Liver (tissue), 9 donors: ENCODE measurements around the gene HEATR5A. TPM values are rescaled to one million over a fixed set of nuclear protein-coding genes. Genes with fewer than 3 reads are reported as not detected.

Experiments
- DNase-seq: peaks from one replicate; pipeline ENCODE4 v3.0.0-alpha.2; 2017; ENCODE audit warnings: low spot score
- H3K27ac ChIP-seq, 2 donors: one replicate each; pipeline ENCODE4 v1.7.0; 2013; ENCODE audit warnings: inconsistent platforms in 2 of 2, low read length in 2 of 2, control low read depth in 1 of 2, low read depth in 1 of 2, mild to moderate bottlenecking in 1 of 2
- H3K27me3 ChIP-seq, 4 donors: one replicate each; pipeline versions ENCODE4 v1.6.1 to v1.7.0; 2013; ENCODE audit warnings: low read length in 3 of 4, inconsistent platforms in 1 of 4, mild to moderate bottlenecking in 1 of 4, moderate library complexity in 1 of 4; ENCODE audit not compliant: control insufficient read depth in 4 of 4, insufficient read depth in 4 of 4
- H3K36me3 ChIP-seq, 4 donors: one replicate each; pipeline versions ENCODE4 v1.6.1 to v1.7.0; 2013; ENCODE audit warnings: low read length in 3 of 4, mild to moderate bottlenecking in 3 of 4, low read depth in 1 of 4, moderate library complexity in 1 of 4; ENCODE audit not compliant: control insufficient read depth in 4 of 4, insufficient read depth in 3 of 4
- H3K4me1 ChIP-seq, 4 donors: one replicate each; pipeline versions ENCODE4 v1.6.1 to v1.7.0; 2013; ENCODE audit warnings: low read length in 3 of 4, mild to moderate bottlenecking in 3 of 4, moderate library complexity in 1 of 4; ENCODE audit not compliant: control insufficient read depth in 4 of 4, insufficient read depth in 4 of 4
- H3K4me3 ChIP-seq, 3 donors: one replicate each; pipeline versions ENCODE4 v1.6.1 to v1.7.0; 2013; ENCODE audit warnings: low read length in 3 of 3, control low read depth in 1 of 3, low read depth in 1 of 3, mild to moderate bottlenecking in 1 of 3
- H3K9ac ChIP-seq, 2 donors: one replicate each; pipeline ENCODE4 v1.7.0; 2013; ENCODE audit warnings: low read length in 2 of 2, mild to moderate bottlenecking in 2 of 2, moderate library complexity in 2 of 2, control low read depth in 1 of 2, low read depth in 1 of 2
- H3K9me3 ChIP-seq, 4 donors: one replicate each; pipeline versions ENCODE4 v1.6.1 to v1.7.0; 2013; ENCODE audit warnings: low read length in 3 of 4; ENCODE audit not compliant: control insufficient read depth in 4 of 4
- EGR1 ChIP-seq, 2 donors: IDR thresholded peaks; 2 replicates each; pipeline ENCODE4 v1.6.1; 2016 to 2018; ENCODE audit warnings: antibody characterized with exemption in 2 of 2, low read depth in 2 of 2
- FOXA1 ChIP-seq: IDR thresholded peaks from 2 replicates; pipeline ENCODE4 v1.6.1; 2016; ENCODE audit warnings: antibody characterized with exemption
- FOXA2 ChIP-seq: IDR thresholded peaks from 2 replicates; pipeline ENCODE4 v1.6.1; 2016; ENCODE audit warnings: antibody characterized with exemption
- GABPA ChIP-seq, 2 donors: IDR thresholded peaks in 1 of 2; conservative IDR thresholded peaks in 1 of 2; 2 replicates each; pipeline ENCODE4 v1.6.1; 2016; ENCODE audit warnings: antibody characterized with exemption in 2 of 2, mild to moderate bottlenecking in 1 of 2, moderate library complexity in 1 of 2
- HNF4A ChIP-seq, 2 donors: conservative IDR thresholded peaks; 2 replicates each; pipeline ENCODE4 v1.6.1; 2016; ENCODE audit warnings: antibody characterized with exemption in 2 of 2, mild to moderate bottlenecking in 2 of 2
- HNF4G ChIP-seq: IDR thresholded peaks from 2 replicates; pipeline ENCODE4 v1.6.1; 2016; ENCODE audit warnings: antibody characterized with exemption
- JUND ChIP-seq, 2 donors: IDR thresholded peaks; 2 replicates each; pipeline ENCODE4 v1.6.1; 2016; ENCODE audit warnings: antibody characterized with exemption in 2 of 2
- MAX ChIP-seq: IDR thresholded peaks from 2 replicates; pipeline ENCODE4 v1.6.1; 2016; ENCODE audit warnings: antibody characterized with exemption
- NR2F2 ChIP-seq: IDR thresholded peaks from 2 replicates; pipeline ENCODE4 v1.6.1; 2016; ENCODE audit warnings: antibody characterized with exemption
- RAD21 ChIP-seq, 2 donors: IDR thresholded peaks; 2 replicates each; pipeline ENCODE4 v1.6.1; 2016; ENCODE audit warnings: antibody characterized with exemption in 2 of 2, mild to moderate bottlenecking in 2 of 2
- RXRA ChIP-seq, 2 donors: IDR thresholded peaks; 2 replicates each; pipeline ENCODE4 v1.6.1; 2017 to 2018; ENCODE audit warnings: antibody characterized with exemption in 2 of 2, mild to moderate bottlenecking in 1 of 2
- SP1 ChIP-seq: IDR thresholded peaks from 2 replicates; pipeline ENCODE4 v1.6.1; 2018; ENCODE audit warnings: antibody characterized with exemption, mild to moderate bottlenecking
- TAF1 ChIP-seq: conservative IDR thresholded peaks from 2 replicates; pipeline ENCODE4 v1.6.1; 2016; ENCODE audit warnings: antibody characterized with exemption, mild to moderate bottlenecking
- YY1 ChIP-seq: IDR thresholded peaks from 2 replicates; pipeline ENCODE4 v1.6.1; 2016; ENCODE audit warnings: antibody characterized with exemption, mild to moderate bottlenecking
- WGBS: extraction: QIAGEN DNeasy Blood & Tissue Kit; methylation state at CpG from one replicate; pipeline ENCODE4 v1.1.7; 2013; 5-methylcytosine and 5-hydroxymethylcytosine counted together
- polyA plus RNA-seq, 2 donors: library from polyadenylated mRNA; stranded (reverse) in 1 of 2; unstranded in 1 of 2; fragments of 200-250 nt in 1 of 2; fragments of >200 nt in 1 of 2; fragmentation: Nextera tagmentation in 1 of 2; extraction: Ambion mirVana in 1 of 2; gene quantifications; one replicate each; pipeline versions ENCODE4 v1.2.1 to v1.2.3, GENCODE V29; 2013 to 2015
- total RNA-seq, 2 donors: library from RNA; depleted of rRNA; stranded (reverse); fragments of >200 nt; gene quantifications; one replicate each; pipeline ENCODE4 v1.2.3, GENCODE V29; 2014
- TF ChIP-seq, protein P1 (sequence below): IDR thresholded peaks from 2 replicates; pipeline ENCODE4 v1.6.1; 2016; ENCODE audit warnings: antibody characterized with exemption, mild to moderate bottlenecking
- TF ChIP-seq, protein P2 (sequence below): IDR thresholded peaks from 2 replicates; pipeline ENCODE4 v1.6.1; 2016; ENCODE audit warnings: antibody characterized with exemption
- TF ChIP-seq, protein P3 (sequence below): fragments of 150-350 bp; IDR thresholded peaks from 2 replicates; pipeline ENCODE4 v1.5.1; 2017; ENCODE audit warnings: improper control_type of control experiment, low read depth, low read length; ENCODE audit not compliant: missing input control
- TF ChIP-seq, protein P4 (sequence below): IDR thresholded peaks from 2 replicates; pipeline ENCODE4 v1.6.1; 2016; ENCODE audit warnings: antibody characterized with exemption
- donor health status: healthy.
- donor health status: healthy.
- donor health status: healthy.
- donor health status: healthy.
- donor health status: healthy.

The HEATR5A gene
- total and polyA plus RNA-seq, 4 donors = 7.3 to 22.8 (median 10.1) TPM

DNA sequence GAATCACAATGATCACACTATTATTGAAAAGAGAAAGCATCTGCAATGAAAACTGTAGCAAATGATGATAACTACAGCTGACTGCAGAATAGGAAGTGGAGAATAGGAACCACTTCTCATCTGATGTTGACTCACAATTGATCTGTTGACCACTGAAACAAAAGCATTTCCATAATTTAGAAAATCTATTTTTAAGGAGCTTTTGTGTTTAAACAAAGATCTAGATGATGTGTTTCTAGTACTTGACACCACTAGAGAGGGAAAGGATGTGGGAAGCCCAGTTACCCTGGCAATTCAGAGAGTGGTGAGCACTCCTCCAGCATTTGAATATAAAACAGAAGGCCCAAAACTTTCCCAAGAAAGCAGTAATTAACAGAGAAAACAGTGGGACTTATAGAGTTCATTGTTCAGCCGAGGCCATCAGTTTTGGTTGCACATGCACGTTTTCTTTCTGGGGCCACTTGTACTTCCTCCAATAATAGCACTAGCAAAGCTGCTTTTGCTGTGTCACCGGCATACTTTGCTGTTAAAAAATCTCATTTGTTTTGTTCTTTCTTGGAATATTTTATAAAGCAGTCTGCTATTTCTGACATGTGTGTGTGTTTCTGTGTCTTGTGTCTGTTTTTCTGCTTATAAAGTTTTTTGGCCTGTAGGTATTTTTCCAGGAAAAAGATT, 136.6 kb downstream of the HEATR5A start:
- no peak overlapping the region for H3K9ac ChIP-seq
- TF ChIP-seq HNF4A (conservative IDR thresholded peaks at IDR 0.05) (no peak), JUND (IDR thresholded peaks at IDR 0.05) (no peak)
- DNase-seq = no peak
- 76% methylated on average over 3 of the region's 3 CpGs for WGBS
- no peak overlapping the region for H3K27ac ChIP-seq
- H3K27me3 ChIP-seq = no peaks in the 10 kb centered on the region
- no peak overlapping the region for H3K4me3 ChIP-seq
- H3K36me3 ChIP-seq = no peaks in the 10 kb centered on the region
- no peaks in the 10 kb centered on the region for H3K9me3 ChIP-seq
- no peaks in the 10 kb centered on the region for H3K4me1 ChIP-seq

DNA sequence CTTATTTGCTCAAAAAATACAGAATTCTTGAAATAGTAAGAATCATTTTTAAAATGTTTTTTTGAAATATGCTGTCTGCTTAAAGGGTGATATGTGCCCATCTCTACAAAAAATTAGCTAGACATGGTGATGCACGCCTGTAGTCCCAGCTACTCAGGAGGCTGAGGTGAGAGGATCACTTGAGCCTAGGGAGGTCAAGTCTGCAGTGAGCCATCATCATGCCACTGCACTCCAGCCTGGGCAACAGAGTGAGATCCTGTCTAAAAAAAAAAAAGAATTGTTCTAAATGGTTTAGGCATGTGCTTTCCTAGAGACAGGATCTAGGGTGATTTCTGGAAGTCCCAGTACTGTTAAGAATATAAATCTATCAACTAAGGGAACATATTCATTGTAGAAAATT, 137.2 kb downstream of the HEATR5A start:
- Histone ChIP-seq H3K27me3 (no peaks in the 10 kb centered on the region), H3K9me3 (no peaks in the 10 kb centered on the region), H3K27ac (no peak overlapping the region), H3K9ac (no peak overlapping the region), H3K36me3 (no peaks in the 10 kb centered on the region), H3K4me1 (no peaks in the 10 kb centered on the region), H3K4me3 (no peak overlapping the region)
- TF ChIP-seq, protein P1, sequence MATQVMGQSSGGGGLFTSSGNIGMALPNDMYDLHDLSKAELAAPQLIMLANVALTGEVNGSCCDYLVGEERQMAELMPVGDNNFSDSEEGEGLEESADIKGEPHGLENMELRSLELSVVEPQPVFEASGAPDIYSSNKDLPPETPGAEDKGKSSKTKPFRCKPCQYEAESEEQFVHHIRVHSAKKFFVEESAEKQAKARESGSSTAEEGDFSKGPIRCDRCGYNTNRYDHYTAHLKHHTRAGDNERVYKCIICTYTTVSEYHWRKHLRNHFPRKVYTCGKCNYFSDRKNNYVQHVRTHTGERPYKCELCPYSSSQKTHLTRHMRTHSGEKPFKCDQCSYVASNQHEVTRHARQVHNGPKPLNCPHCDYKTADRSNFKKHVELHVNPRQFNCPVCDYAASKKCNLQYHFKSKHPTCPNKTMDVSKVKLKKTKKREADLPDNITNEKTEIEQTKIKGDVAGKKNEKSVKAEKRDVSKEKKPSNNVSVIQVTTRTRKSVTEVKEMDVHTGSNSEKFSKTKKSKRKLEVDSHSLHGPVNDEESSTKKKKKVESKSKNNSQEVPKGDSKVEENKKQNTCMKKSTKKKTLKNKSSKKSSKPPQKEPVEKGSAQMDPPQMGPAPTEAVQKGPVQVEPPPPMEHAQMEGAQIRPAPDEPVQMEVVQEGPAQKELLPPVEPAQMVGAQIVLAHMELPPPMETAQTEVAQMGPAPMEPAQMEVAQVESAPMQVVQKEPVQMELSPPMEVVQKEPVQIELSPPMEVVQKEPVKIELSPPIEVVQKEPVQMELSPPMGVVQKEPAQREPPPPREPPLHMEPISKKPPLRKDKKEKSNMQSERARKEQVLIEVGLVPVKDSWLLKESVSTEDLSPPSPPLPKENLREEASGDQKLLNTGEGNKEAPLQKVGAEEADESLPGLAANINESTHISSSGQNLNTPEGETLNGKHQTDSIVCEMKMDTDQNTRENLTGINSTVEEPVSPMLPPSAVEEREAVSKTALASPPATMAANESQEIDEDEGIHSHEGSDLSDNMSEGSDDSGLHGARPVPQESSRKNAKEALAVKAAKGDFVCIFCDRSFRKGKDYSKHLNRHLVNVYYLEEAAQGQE = no peak
- TF ChIP-seq FOXA2 = no peak
- TF ChIP-seq, protein P2, sequence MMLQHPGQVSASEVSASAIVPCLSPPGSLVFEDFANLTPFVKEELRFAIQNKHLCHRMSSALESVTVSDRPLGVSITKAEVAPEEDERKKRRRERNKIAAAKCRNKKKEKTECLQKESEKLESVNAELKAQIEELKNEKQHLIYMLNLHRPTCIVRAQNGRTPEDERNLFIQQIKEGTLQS = no peak
- TF ChIP-seq FOXA1 = no peak
- TF ChIP-seq, protein P3, sequence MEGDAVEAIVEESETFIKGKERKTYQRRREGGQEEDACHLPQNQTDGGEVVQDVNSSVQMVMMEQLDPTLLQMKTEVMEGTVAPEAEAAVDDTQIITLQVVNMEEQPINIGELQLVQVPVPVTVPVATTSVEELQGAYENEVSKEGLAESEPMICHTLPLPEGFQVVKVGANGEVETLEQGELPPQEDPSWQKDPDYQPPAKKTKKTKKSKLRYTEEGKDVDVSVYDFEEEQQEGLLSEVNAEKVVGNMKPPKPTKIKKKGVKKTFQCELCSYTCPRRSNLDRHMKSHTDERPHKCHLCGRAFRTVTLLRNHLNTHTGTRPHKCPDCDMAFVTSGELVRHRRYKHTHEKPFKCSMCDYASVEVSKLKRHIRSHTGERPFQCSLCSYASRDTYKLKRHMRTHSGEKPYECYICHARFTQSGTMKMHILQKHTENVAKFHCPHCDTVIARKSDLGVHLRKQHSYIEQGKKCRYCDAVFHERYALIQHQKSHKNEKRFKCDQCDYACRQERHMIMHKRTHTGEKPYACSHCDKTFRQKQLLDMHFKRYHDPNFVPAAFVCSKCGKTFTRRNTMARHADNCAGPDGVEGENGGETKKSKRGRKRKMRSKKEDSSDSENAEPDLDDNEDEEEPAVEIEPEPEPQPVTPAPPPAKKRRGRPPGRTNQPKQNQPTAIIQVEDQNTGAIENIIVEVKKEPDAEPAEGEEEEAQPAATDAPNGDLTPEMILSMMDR = no peak
- no peak for TF ChIP-seq NR2F2
- 99% methylated on average over 1 of the region's 1 CpG for WGBS
- DNase-seq = no peak

- Histone ChIP-seq H3K27me3 (no peaks in the 10 kb centered on the region), H3K9me3 (no peaks in the 10 kb centered on the region), H3K9ac (no peak overlapping the region), H3K4me3 (no peak overlapping the region), H3K4me1 (no peaks in the 10 kb centered on the region), H3K36me3 (no peaks in the 10 kb centered on the region), H3K27ac (no peak overlapping the region)
- DNase-seq = no peak
- 96% methylated on average over 3 of the region's 3 CpGs for WGBS
- TF ChIP-seq, protein P4, sequence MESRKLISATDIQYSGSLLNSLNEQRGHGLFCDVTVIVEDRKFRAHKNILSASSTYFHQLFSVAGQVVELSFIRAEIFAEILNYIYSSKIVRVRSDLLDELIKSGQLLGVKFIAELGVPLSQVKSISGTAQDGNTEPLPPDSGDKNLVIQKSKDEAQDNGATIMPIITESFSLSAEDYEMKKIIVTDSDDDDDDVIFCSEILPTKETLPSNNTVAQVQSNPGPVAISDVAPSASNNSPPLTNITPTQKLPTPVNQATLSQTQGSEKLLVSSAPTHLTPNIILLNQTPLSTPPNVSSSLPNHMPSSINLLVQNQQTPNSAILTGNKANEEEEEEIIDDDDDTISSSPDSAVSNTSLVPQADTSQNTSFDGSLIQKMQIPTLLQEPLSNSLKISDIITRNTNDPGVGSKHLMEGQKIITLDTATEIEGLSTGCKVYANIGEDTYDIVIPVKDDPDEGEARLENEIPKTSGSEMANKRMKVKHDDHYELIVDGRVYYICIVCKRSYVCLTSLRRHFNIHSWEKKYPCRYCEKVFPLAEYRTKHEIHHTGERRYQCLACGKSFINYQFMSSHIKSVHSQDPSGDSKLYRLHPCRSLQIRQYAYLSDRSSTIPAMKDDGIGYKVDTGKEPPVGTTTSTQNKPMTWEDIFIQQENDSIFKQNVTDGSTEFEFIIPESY = no peak
- TF ChIP-seq NR2F2 (no peak), TAF1 (no peak), FOXA2 (no peak), GABPA (IDR thresholded peaks at IDR 0.05 in 1 of 2, conservative IDR thresholded peaks at IDR 0.05 in 1 of 2) (no peak), RAD21 (IDR thresholded peaks at IDR 0.05) (no peak), RXRA (IDR thresholded peaks at IDR 0.05) (no peak), MAX (no peak), SP1 (no peak), YY1 (no peak), HNF4G (no peak), JUND (IDR thresholded peaks at IDR 0.05) (no peak), FOXA1 (no peak), HNF4A (conservative IDR thresholded peaks at IDR 0.05) (no peak), EGR1 (IDR thresholded peaks at IDR 0.05; ENCODE audit: low read depth in 2 of 2) (no peak)
- TF ChIP-seq, protein P3 = no peak
- TF ChIP-seq, protein P2 = no peak
Observed at GRCh38 chr14:31280871-31281220, 139.5 kb downstream of the HEATR5A start.
